HCT116 (cell line): ENCODE measurements around the gene VTN. TPM values are rescaled to one million over a fixed set of nuclear protein-coding genes. Genes with fewer than 3 reads are reported as not detected.

ENCODE experiments used
- ATAC-seq: fragments of 200-7000 bp; cut with Tn5 transposase; 2 replicates; pipeline ENCODE4 v1.9.1; 2020; ENCODE audit warnings: mild to moderate bottlenecking, moderate library complexity
- BruUV-seq: library from RNA; stranded (reverse); fragments of 400-500 nt; replicated peaks from 2 replicates; lab custom pipeline; 2021; lab: Mats Ljungman, UMichigan
- CTCF ChIA-PET: fragments of 300-600 bp; sonication (Branson Sonifier 250); formaldehyde crosslinking; loops from one replicate; lab custom pipeline; 2021; ENCODE audit warnings: antibody characterized with exemption; lab: Charles Lee
- POLR2A ChIA-PET: fragments of 300-600, 350-600 bp; sonication (Branson Sonifier 250); formaldehyde crosslinking; loops from one replicate; lab custom pipeline; 2021; ENCODE audit warnings: antibody characterized with exemption; lab: Charles Lee
- RAD21 ChIA-PET, 2 experiments: fragments of 300-600 bp; sonication (Branson Sonifier 250); formaldehyde crosslinking; loops; one replicate each; lab custom pipeline; 2023; ENCODE audit warnings: low total read pairs in 2 of 2; ENCODE audit not compliant: uncharacterized antibody in 2 of 2, unreplicated experiment in 2 of 2, low non-redundant PET in 1 of 2; lab: Charles Lee
- DNase-seq: peaks from one replicate; pipeline ENCODE4 v3.0.0-alpha.2; 2010; ENCODE audit warnings: low read depth, low spot score
- H2AFZ ChIP-seq: fragments of 200-600 bp; shearing (Covaris generic), sonication (generic); 2 replicates; pipeline ENCODE4 v1.6.1; 2017; ENCODE audit warnings: low read depth, mixed run types, mixed read lengths, antibody characterized with exemption, low read length; ENCODE audit not compliant: poor library complexity, severe bottlenecking
- H3K27ac ChIP-seq: 2 replicates; pipeline ENCODE4 v1.5.1; 2012; ENCODE audit warnings: low read depth, low read length
- H3K27me3 ChIP-seq: fragments of 200-600 bp; sonication (generic); 2 replicates; pipeline ENCODE4 v1.6.1; 2016; ENCODE audit warnings: mixed run types, low read length, mixed read lengths; ENCODE audit not compliant: insufficient read depth
- H3K36me3 ChIP-seq, 2 experiments: fragments of 200-500 bp in 1 of 2; fragments of 200-600 bp in 1 of 2; sonication (Bioruptor generic) in 1 of 2; sonication (generic) in 1 of 2; 2 replicates each; pipeline versions ENCODE4 v1.5.1 to v1.6.1; 2014 to 2016; ENCODE audit warnings: low read length in 2 of 2, inconsistent platforms in 1 of 2, mixed read lengths in 1 of 2, mixed run types in 1 of 2; ENCODE audit not compliant: insufficient read depth in 2 of 2, control insufficient read depth in 1 of 2
- H3K4me1 ChIP-seq, 2 experiments: fragments of 200-600 bp in 1 of 2; sonication (generic) in 1 of 2; 2 replicates each; pipeline versions ENCODE4 v1.5.1 to v1.6.1; 2012 to 2017; ENCODE audit warnings: low read length in 2 of 2, inconsistent platforms in 1 of 2, mild to moderate bottlenecking in 1 of 2, mixed read lengths in 1 of 2, mixed run types in 1 of 2, moderate library complexity in 1 of 2; ENCODE audit not compliant: insufficient read depth in 2 of 2, control insufficient read depth in 1 of 2
- H3K4me2 ChIP-seq: fragments of 200-600 bp; sonication (generic); 2 replicates; pipeline ENCODE4 v1.6.1; 2017; ENCODE audit warnings: mixed run types, low read length, mixed read lengths
- H3K4me3 ChIP-seq, 2 experiments: fragments of 200-600 bp in 1 of 2; sonication (generic) in 1 of 2; replicated peaks in 1 of 2; 2 replicates each; pipeline ENCODE4 v1.5.1; 2011 to 2016; ENCODE audit warnings: low read length in 2 of 2, control low read depth in 1 of 2, low read depth in 1 of 2, mild to moderate bottlenecking in 1 of 2, mixed read lengths in 1 of 2, mixed run types in 1 of 2
- H3K79me2 ChIP-seq: fragments of 200-600 bp; sonication (generic); 2 replicates; pipeline ENCODE4 v1.6.1; 2017; ENCODE audit warnings: mild to moderate bottlenecking, mixed run types, low read length, moderate library complexity, mixed read lengths; ENCODE audit not compliant: insufficient read depth
- H3K9ac ChIP-seq: fragments of 200-600 bp; sonication (generic); 2 replicates; pipeline ENCODE4 v1.6.1; 2016; ENCODE audit warnings: low read length, mixed read lengths
- H3K9me2 ChIP-seq: fragments of 200-600 bp; sonication (generic), shearing (Covaris generic); 2 replicates; pipeline ENCODE4 v1.6.1; 2017; ENCODE audit warnings: mixed run types, mild to moderate bottlenecking, moderate library complexity; ENCODE audit not compliant: insufficient read depth
- H3K9me3 ChIP-seq, 2 experiments: fragments of 200-500 bp in 1 of 2; fragments of 200-600 bp in 1 of 2; sonication (Bioruptor generic) in 1 of 2; sonication (generic) in 1 of 2; 2 replicates each; pipeline ENCODE4 v1.6.1; 2014 to 2017; ENCODE audit warnings: low read length in 2 of 2, mixed read lengths in 2 of 2, inconsistent platforms in 1 of 2, low read depth in 1 of 2, mild to moderate bottlenecking in 1 of 2, mixed run types in 1 of 2, moderate library complexity in 1 of 2; ENCODE audit not compliant: control insufficient read depth in 1 of 2, insufficient read depth in 1 of 2
- H4K20me1 ChIP-seq: fragments of 200-600 bp; sonication (generic), shearing (Covaris generic); 2 replicates; pipeline ENCODE4 v1.6.1; 2017; ENCODE audit warnings: mixed run types, mild to moderate bottlenecking, moderate library complexity; ENCODE audit not compliant: insufficient read depth
- CBX3 ChIP-seq: IDR thresholded peaks from 2 replicates; pipeline ENCODE4 v1.6.1; 2012; ENCODE audit warnings: low read depth
- CEBPB ChIP-seq: IDR thresholded peaks from 2 replicates; pipeline ENCODE4 v1.6.1; 2012; ENCODE audit warnings: low read depth
- EGR1 ChIP-seq: IDR thresholded peaks from 2 replicates; pipeline ENCODE4 v1.6.1; 2012; ENCODE audit warnings: low read depth
- ELF1 ChIP-seq: IDR thresholded peaks from 2 replicates; pipeline ENCODE4 v1.6.1; 2012; ENCODE audit warnings: low read depth, borderline replicate concordance
- EZH2 ChIP-seq: fragments of 200-600 bp; sonication (generic); IDR thresholded peaks from 2 replicates; pipeline ENCODE4 v1.6.1; 2017; ENCODE audit warnings: antibody characterized with exemption, mixed run types
- EZH2phosphoT487 ChIP-seq: fragments of 200-600 bp; IDR thresholded peaks from 2 replicates; pipeline ENCODE4 v1.6.1; 2018; ENCODE audit warnings: antibody characterized with exemption, borderline replicate concordance
- JUND ChIP-seq: IDR thresholded peaks from 2 replicates; pipeline ENCODE4 v1.6.1; 2012
- POLR2A ChIP-seq: IDR thresholded peaks from 2 replicates; pipeline ENCODE4 v1.7.0; 2011; ENCODE audit warnings: borderline replicate concordance; ENCODE audit not compliant: insufficient read depth, insufficient read length; ENCODE audit errors: extremely low read depth
- RAD21 ChIP-seq: IDR thresholded peaks from 2 replicates; pipeline ENCODE4 v1.6.1; 2012; ENCODE audit warnings: low read depth, mild to moderate bottlenecking
- SIN3A ChIP-seq: IDR thresholded peaks from 2 replicates; pipeline ENCODE4 v1.6.1; 2012; ENCODE audit warnings: low read depth
- TCF7L2 ChIP-seq: IDR thresholded peaks from 2 replicates; pipeline ENCODE4 v1.7.0; 2011; ENCODE audit warnings: borderline replicate concordance, inconsistent platforms; ENCODE audit not compliant: insufficient read depth, insufficient read length; ENCODE audit errors: extremely low read depth
- ZNF274 ChIP-seq: fragments of 200-500 bp; sonication (Bioruptor generic); IDR thresholded peaks from 2 replicates; pipeline ENCODE4 v1.6.1; 2014; ENCODE audit warnings: mild to moderate bottlenecking, low read depth, low read length, inconsistent platforms
- intact Hi-C: fragments of 100-400 bp; cut with micrococcal nuclease; formaldehyde crosslinking; loops from 2 replicates; pipeline ENCODE4 v1.10.0; 2022
- total RNA-seq: library from RNA; stranded (reverse); gene quantifications from one replicate; pipeline ENCODE4 v1.2.1, GENCODE V29; 2021; ENCODE audit not compliant: unreplicated experiment
- TF ChIP-seq, protein P1 (sequence below): IDR thresholded peaks from 2 replicates; pipeline ENCODE4 v1.6.1; 2012
- TF ChIP-seq, protein P2 (sequence below): IDR thresholded peaks from 2 replicates; pipeline ENCODE4 v1.6.1; 2012

VTN gene
- total RNA-seq, 1 experiment from 2014 or later: 1.5 TPM

DNA sequence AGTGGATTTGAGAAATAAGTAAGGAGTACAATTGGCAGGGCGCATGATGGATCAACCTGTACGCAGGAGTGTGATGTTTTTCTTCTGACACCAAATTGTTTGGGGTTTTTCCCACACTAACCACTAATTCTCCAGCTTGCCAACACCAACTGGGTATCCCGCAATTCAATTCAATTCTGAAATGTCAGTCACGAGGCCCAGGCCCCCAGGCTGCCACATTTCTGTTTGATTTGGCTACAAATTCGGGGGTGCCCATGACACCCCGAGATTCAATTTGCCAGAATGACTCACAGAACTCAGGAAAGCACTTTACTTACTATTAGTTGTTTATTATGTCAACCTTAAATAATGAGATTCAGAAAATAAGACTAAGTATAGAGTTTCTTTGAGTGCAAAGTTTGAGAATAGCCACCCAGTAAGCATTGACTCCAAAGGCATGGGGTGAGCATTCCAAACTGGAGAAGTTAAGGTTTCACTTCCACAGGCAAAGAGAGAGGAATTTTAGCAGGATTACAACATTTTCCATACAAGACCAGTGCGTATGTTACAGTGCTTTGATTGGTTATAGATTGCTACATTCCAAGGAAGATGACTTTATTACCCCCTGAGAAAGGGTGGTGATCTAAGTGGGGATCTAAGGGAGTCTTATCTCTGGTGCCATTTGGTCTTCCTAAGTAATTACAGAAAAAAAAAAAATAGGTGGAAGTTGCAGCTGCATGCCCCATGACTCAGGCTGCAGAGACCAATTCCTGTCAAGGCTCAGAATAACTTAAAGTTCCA lies 24.4 kb upstream of the VTN start:
- Histone ChIP-seq H3K4me3 (no peak overlapping the region), H3K9me2 (no peaks in the 10 kb centered on the region), H3K4me2 (no peak overlapping the region), H3K36me3 (0 out of 4 replicates have a peak, but pooled peaks cover 0 to 3% of the 10 kb centered on the region in 2 experiments), H2AFZ (no peak overlapping the region), H3K79me2 (no peaks in the 10 kb centered on the region), H3K9ac (no peak overlapping the region), H3K27me3 (no peaks in the 10 kb centered on the region), H3K27ac (no peak overlapping the region), H3K4me1 (no peaks in the 10 kb centered on the region), H4K20me1 (no peaks in the 10 kb centered on the region), H3K9me3 (no peaks in the 10 kb centered on the region)
- ChIA-PET CTCF (no interaction called here), RAD21 (no interaction called here), POLR2A (no interaction called here)
- no TSS peak for BruUV-seq
- ATAC-seq (no peak), DNase-seq (no peak)
- TF ChIP-seq ZNF274: no peak
- TF ChIP-seq SIN3A: no peak
- no peak for TF ChIP-seq CBX3
- no peak for TF ChIP-seq EZH2phosphoT487
- no peak for TF ChIP-seq EZH2
- no peak for TF ChIP-seq ELF1
- TF ChIP-seq CEBPB: no peak
- TF ChIP-seq, protein P1, sequence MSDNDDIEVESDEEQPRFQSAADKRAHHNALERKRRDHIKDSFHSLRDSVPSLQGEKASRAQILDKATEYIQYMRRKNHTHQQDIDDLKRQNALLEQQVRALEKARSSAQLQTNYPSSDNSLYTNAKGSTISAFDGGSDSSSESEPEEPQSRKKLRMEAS: no peak
- TF ChIP-seq TCF7L2: no peak
- TF ChIP-seq EGR1: no peak
- no peak for TF ChIP-seq POLR2A
- TF ChIP-seq JUND: no peak
- TF ChIP-seq RAD21: no peak
- TF ChIP-seq, protein P2, sequence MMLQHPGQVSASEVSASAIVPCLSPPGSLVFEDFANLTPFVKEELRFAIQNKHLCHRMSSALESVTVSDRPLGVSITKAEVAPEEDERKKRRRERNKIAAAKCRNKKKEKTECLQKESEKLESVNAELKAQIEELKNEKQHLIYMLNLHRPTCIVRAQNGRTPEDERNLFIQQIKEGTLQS: no peak
- intact Hi-C loops: no loop called here
